ENCODE measurements around the gene NKAIN2.

- TF ChIP-seq POLR2A (IDR thresholded peaks at IDR 0.05) (no peak), CTCF (IDR thresholded peaks at IDR 0.05) (no peak)
Observed at GRCh38 chr6:123888771-123889513, 85.3 kb downstream of the NKAIN2 start.
